Brain pericyte (primary cell): ENCODE measurements around the gene IRF5.

ENCODE experiments used
- DNase-seq: peaks from one replicate; pipeline ENCODE4 v3.0.0-alpha.2; 2012; ENCODE audit warnings: low read depth, low spot score

Gene IRF5

GRCh38 chr7:128920913-128921582 lies 16.7 kb upstream of the IRF5 start:
- no peak for DNase-seq

- DNase-seq = no peak
Observed at GRCh38 chr7:128921866-128922440, 15.8 kb upstream of the IRF5 start.

- no peak for DNase-seq
Observed at GRCh38 chr7:128922496-128923410, 15.0 kb upstream of the IRF5 start.

- no peak for DNase-seq
Observed at GRCh38 chr7:128923411-128923800, 14.3 kb upstream of the IRF5 start.

GRCh38 chr7:128924707-128925588 lies 12.8 kb upstream of the IRF5 start:
- no peak for DNase-seq

GRCh38 chr7:128928159-128928813 lies 9.4 kb upstream of the IRF5 start:
- DNase-seq = no peak

- no peak for DNase-seq
Observed at GRCh38 chr7:128928882-128929788, 8.6 kb upstream of the IRF5 start.

- DNase-seq = no peak
Observed at GRCh38 chr7:128931190-128931798, 6.4 kb upstream of the IRF5 start.

- DNase-seq = no peak
Observed at GRCh38 chr7:128931965-128932861, 5.5 kb upstream of the IRF5 start.

- DNase-seq = no peak
Observed at GRCh38 chr7:128932862-128933179, 4.9 kb upstream of the IRF5 start.

GRCh38 chr7:128933180-128933891 lies 4.4 kb upstream of the IRF5 start:
- DNase-seq = no peak

GRCh38 chr7:128934361-128935341 lies 3.1 kb upstream of the IRF5 start:
- DNase-seq = no peak

- DNase-seq = no peak
Observed at GRCh38 chr7:128935342-128935730, 2.4 kb upstream of the IRF5 start.

GRCh38 chr7:128936798-128937197 lies 929 bp upstream of the IRF5 start:
- DNase-seq = no peak

GRCh38 chr7:128937271-128937646 lies 468 bp upstream of the IRF5 start:
- no peak for DNase-seq

- no peak for DNase-seq
Observed at GRCh38 chr7:128938544-128939074, 882 bp downstream of the IRF5 start.
